Smooth muscle cell (in vitro differentiated cells): Measurements from ENCODE around the gene SRPK3. TPM values are rescaled to one million over a fixed set of nuclear protein-coding genes. Genes with fewer than 3 reads are reported as not detected.
A peak's percentile ranks its signal among the peaks of the same experiment; 100 is the strongest.

Experiments used
- DNase-seq: peaks from one replicate; lab custom pipeline; 2025; ENCODE audit not compliant: unreplicated experiment; lab: John Stamatoyannopoulos, UW
- H2AFZ ChIP-seq: fragments of 200-600 bp; sonication (generic); 2 replicates; pipeline ENCODE4 v1.6.0; 2016; ENCODE audit warnings: antibody characterized with exemption, low read depth, mild to moderate bottlenecking
- H3F3A ChIP-seq: fragments of 200-600 bp; sonication (generic); 2 replicates; pipeline ENCODE4 v1.6.0; 2017; ENCODE audit warnings: antibody characterized with exemption, low read depth
- H3K27ac ChIP-seq: fragments of 200-600 bp; sonication (generic); 2 replicates; pipeline ENCODE4 v1.5.1; 2016; ENCODE audit warnings: low read depth, mild to moderate bottlenecking
- H3K27me3 ChIP-seq: fragments of 200-600 bp; sonication (generic); 2 replicates; pipeline ENCODE4 v1.6.1; 2016; ENCODE audit warnings: low read depth, mild to moderate bottlenecking
- H3K36me3 ChIP-seq: fragments of 200-600 bp; sonication (generic); 2 replicates; pipeline ENCODE4 v1.5.1; 2016; ENCODE audit warnings: low read depth
- H3K4me1 ChIP-seq: fragments of 200-600 bp; sonication (generic); 2 replicates; pipeline ENCODE4 v1.5.1; 2016; ENCODE audit warnings: low read depth
- H3K4me2 ChIP-seq: fragments of 200-600 bp; sonication (generic); 2 replicates; pipeline ENCODE4 v1.6.0; 2016; ENCODE audit warnings: mild to moderate bottlenecking
- H3K4me3 ChIP-seq: fragments of 200-600 bp; sonication (generic); 2 replicates; pipeline ENCODE4 v1.5.1; 2016; ENCODE audit warnings: mild to moderate bottlenecking
- H3K79me2 ChIP-seq: fragments of 200-600 bp; sonication (generic); 2 replicates; pipeline ENCODE4 v1.6.0; 2016; ENCODE audit warnings: low read depth, mild to moderate bottlenecking
- H3K9ac ChIP-seq: fragments of 200-600 bp; sonication (generic); 2 replicates; pipeline ENCODE4 v1.6.0; 2016; ENCODE audit warnings: low read depth
- H3K9me3 ChIP-seq: fragments of 200-600 bp; sonication (generic); replicated peaks from 2 replicates; pipeline ENCODE4 v1.5.1; 2016; ENCODE audit warnings: low read depth
- H4K20me1 ChIP-seq: fragments of 200-600 bp; sonication (generic); 2 replicates; pipeline ENCODE4 v1.6.0; 2016; ENCODE audit warnings: low read depth
- CTCF ChIP-seq: fragments of 200-600 bp; sonication (generic); IDR thresholded peaks from 2 replicates; pipeline ENCODE4 v1.5.1; 2017; ENCODE audit warnings: borderline replicate concordance, mild to moderate bottlenecking, antibody characterized with exemption; ENCODE audit not compliant: insufficient read depth, poor library complexity, severe bottlenecking
- WGBS: methylation state at CpG from one replicate; pipeline ENCODE4 v1.1.7; 2016; ENCODE audit warnings: low lambda C conversion rate; 5-methylcytosine and 5-hydroxymethylcytosine counted together
- polyA plus RNA-seq: library from polyadenylated mRNA; unstranded; fragments of >200 nt; fragmentation: Nextera tagmentation; extraction: Ambion mirVana; gene quantifications from 2 replicates; pipeline ENCODE4 v1.2.1, GENCODE V29; 2016
- total RNA-seq: library from RNA; depleted of rRNA; stranded (reverse); fragments of >200 nt; gene quantifications from 2 replicates; pipeline ENCODE4 v1.2.3, GENCODE V29; 2014

The SRPK3 gene
- total and polyA plus RNA-seq, 2 experiments from 2014 or later, result 0.05 TPM; not detected in 1

GRCh38 chrX:153764786-153765137 lies 16.1 kb upstream of the SRPK3 start:
- Histone ChIP-seq H3K27ac (no peak overlapping the region), H3K9ac (no peak overlapping the region), H3K9me3 (no peaks in the 10 kb centered on the region), H2AFZ (no peak overlapping the region), H4K20me1 (no peaks in the 10 kb centered on the region), H3K36me3 (no peaks in the 10 kb centered on the region), H3K27me3 (no peaks in the 10 kb centered on the region), H3K4me1 (no peaks in the 10 kb centered on the region), H3K4me2 (no peak overlapping the region), H3F3A (no peaks in the 10 kb centered on the region), H3K4me3 (no peak overlapping the region), H3K79me2 (no peaks in the 10 kb centered on the region)
- WGBS, result 94% methylated on average over 7 of the region's 7 CpGs
- DNase-seq, result no peak
- TF ChIP-seq CTCF, result no peak

- H2AFZ ChIP-seq, result no peak overlapping the region
- WGBS, result 68% methylated on average over 17 of the region's 27 CpGs
- no peak for DNase-seq
Observed at GRCh38 chrX:153765138-153766079, 15.4 kb upstream of the SRPK3 start.

GRCh38 chrX:153766098-153766817 lies 14.6 kb upstream of the SRPK3 start:
- Histone ChIP-seq H3K9me3 (no peaks in the 10 kb centered on the region), H3K27me3 (no peaks in the 10 kb centered on the region), H3K9ac (peak overlapping the region; percentile 47), H2AFZ (no peak overlapping the region), H4K20me1 (no peaks in the 10 kb centered on the region), H3K36me3 (no peaks in the 10 kb centered on the region), H3K79me2 (no peaks in the 10 kb centered on the region), H3K4me2 (peak overlapping the region; percentile 87), H3F3A (no peaks in the 10 kb centered on the region), H3K4me3 (peak overlapping the region; percentile 38), H3K4me1 (no peaks in the 10 kb centered on the region), H3K27ac (peak overlapping the region; percentile 73)
- DNase-seq, result no peak
- TF ChIP-seq CTCF, result no peak
- 59% methylated on average over 14 of the region's 21 CpGs for WGBS

More at GRCh38 chrX:153765138-153766079, 15.4 kb upstream of the SRPK3 start:
- Histone ChIP-seq H4K20me1 (no peaks in the 10 kb centered on the region), H3K36me3 (no peaks in the 10 kb centered on the region), H3K79me2 (no peaks in the 10 kb centered on the region), H3K27ac (peak overlapping the region; percentile 73), H3K9ac (peak overlapping the region; percentile 47), H3K9me3 (no peaks in the 10 kb centered on the region), H3K4me3 (peak overlapping the region; percentile 38), H3F3A (no peaks in the 10 kb centered on the region), H3K27me3 (no peaks in the 10 kb centered on the region), H3K4me2 (peak overlapping the region; percentile 87), H3K4me1 (no peaks in the 10 kb centered on the region)
- no peak for TF ChIP-seq CTCF
